ENCODE data around the gene NWD2. TPM values are rescaled to one million over a fixed set of nuclear protein-coding genes. Genes with fewer than 3 reads are reported as not detected.

NWD2 gene
- total RNA-seq, 2 experiments from 2014 or later = not detected

DNA sequence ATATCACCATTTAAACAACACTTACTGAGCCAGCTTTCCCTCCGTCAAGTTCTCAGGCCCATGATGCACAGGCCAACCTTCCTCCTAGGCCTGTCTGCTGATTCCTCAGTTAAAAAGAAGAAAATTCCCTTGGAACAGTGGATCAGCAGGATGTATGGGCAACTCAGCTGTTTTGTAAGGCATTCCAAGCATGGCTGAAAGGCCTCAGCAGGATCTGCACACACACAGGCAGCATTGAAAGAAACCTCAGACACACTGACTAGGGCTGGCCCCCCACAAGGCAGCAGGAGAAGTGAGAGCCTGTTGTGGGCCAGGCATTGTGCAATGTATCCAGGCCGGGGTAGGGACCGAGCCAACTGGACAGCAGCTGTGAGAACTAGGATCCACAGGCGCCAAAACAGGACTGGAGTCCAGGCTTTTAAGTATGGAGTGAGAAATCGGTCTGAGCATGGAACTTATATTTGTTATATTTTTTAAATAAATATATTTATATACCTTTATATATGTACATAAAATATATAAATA is 171.4 kb downstream of the NWD2 start:
- Histone ChIP-seq H3K27ac (ENCODE audit: low read depth in 1 of 2, low read length in 2 of 2) (no peak overlapping the region), H3K9me3 (ENCODE audit: control insufficient read depth in 1 of 2, insufficient read depth in 1 of 2, low read length in 2 of 2) (peaks cover 0 to 7% of the 10 kb centered on the region in 2 experiments), H3K4me3 (ENCODE audit: low read length) (no peak overlapping the region), H3K27me3 (ENCODE audit: control insufficient read depth in 1 of 2, insufficient read depth in 2 of 2, low read length in 2 of 2) (no peaks in the 10 kb centered on the region), H3K4me1 (ENCODE audit: insufficient read depth, low read length) (no peaks in the 10 kb centered on the region), H3K36me3 (ENCODE audit: insufficient read depth, low read length) (no peaks in the 10 kb centered on the region)
- no peaks in the 10 kb centered on the region for H3K4me1 Mint-ChIP-seq (ENCODE audit: low read depth)
- TF ChIP-seq, protein P1, sequence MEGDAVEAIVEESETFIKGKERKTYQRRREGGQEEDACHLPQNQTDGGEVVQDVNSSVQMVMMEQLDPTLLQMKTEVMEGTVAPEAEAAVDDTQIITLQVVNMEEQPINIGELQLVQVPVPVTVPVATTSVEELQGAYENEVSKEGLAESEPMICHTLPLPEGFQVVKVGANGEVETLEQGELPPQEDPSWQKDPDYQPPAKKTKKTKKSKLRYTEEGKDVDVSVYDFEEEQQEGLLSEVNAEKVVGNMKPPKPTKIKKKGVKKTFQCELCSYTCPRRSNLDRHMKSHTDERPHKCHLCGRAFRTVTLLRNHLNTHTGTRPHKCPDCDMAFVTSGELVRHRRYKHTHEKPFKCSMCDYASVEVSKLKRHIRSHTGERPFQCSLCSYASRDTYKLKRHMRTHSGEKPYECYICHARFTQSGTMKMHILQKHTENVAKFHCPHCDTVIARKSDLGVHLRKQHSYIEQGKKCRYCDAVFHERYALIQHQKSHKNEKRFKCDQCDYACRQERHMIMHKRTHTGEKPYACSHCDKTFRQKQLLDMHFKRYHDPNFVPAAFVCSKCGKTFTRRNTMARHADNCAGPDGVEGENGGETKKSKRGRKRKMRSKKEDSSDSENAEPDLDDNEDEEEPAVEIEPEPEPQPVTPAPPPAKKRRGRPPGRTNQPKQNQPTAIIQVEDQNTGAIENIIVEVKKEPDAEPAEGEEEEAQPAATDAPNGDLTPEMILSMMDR (IDR thresholded peaks at IDR 0.05) = no peak
- peaks cover 3% of the 10 kb centered on the region for H3K9me3 Mint-ChIP-seq
- ChIA-PET POLR2A (no interaction called here), CTCF (no interaction called here)
- ATAC-seq (ENCODE audit: poor library complexity) (no peak), DNase-seq (no peak)
- no peak overlapping the region for H3K4me3 Mint-ChIP-seq
- no peak overlapping the region for H3K27ac Mint-ChIP-seq
- intact Hi-C loops (cut with DNase I, micrococcal nuclease) = no loop called here
- peaks cover 15% of the 10 kb centered on the region for H3K27me3 Mint-ChIP-seq
- H3K36me3 Mint-ChIP-seq (ENCODE audit: low read depth) = no peaks in the 10 kb centered on the region

DNA sequence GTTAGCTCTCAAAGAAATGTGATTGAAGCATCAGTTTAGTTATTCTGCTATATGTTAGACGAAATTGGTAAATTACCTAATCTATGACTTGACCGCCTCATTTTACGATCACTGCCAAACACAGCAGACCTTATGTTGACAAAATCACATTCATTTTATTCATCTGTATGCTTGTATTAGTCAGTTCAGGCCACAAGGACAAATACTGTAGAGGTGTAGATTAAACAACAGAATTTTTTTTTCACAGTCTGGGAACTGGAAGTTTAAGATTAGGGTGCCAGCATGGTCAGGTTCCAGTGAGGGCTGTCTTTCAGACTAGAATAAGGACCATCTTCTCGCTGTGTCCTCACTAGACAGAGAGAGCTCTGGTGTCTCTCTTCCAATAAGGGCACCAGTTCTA is 177.1 kb downstream of the NWD2 start:
- H3K27ac ChIP-seq (ENCODE audit: low read depth in 1 of 2, low read length in 2 of 2) = no peak overlapping the region
- peaks cover 3% of the 10 kb centered on the region for H3K9me3 Mint-ChIP-seq
- H3K27ac Mint-ChIP-seq = no peak overlapping the region
- no peaks in the 10 kb centered on the region for H3K4me1 Mint-ChIP-seq (ENCODE audit: low read depth)
- ATAC-seq (ENCODE audit: poor library complexity) (no peak), DNase-seq (no peak)
- POLR2A ChIA-PET = no interaction called here
- H3K36me3 Mint-ChIP-seq (ENCODE audit: low read depth) = no peaks in the 10 kb centered on the region
- H3K4me3 Mint-ChIP-seq = no peak overlapping the region
- no peaks in the 10 kb centered on the region for H3K36me3 ChIP-seq (ENCODE audit: insufficient read depth, low read length)
- H3K4me3 ChIP-seq (ENCODE audit: low read length) = no peak overlapping the region
- intact Hi-C loops (cut with DNase I, micrococcal nuclease) = no loop called here
- CTCF ChIA-PET = interaction anchor here (1.0 to 1.6 kb wide), 2 partner anchors 10 to 38 kb away, joined by 3 to 4 read pairs; no protein-coding TSS in a partner anchor
- no peaks in the 10 kb centered on the region for H3K9me3 ChIP-seq (ENCODE audit: control insufficient read depth in 1 of 2, insufficient read depth in 1 of 2, low read length in 2 of 2)
- no peaks in the 10 kb centered on the region for H3K4me1 ChIP-seq (ENCODE audit: insufficient read depth, low read length)
- TF ChIP-seq, protein P1 (IDR thresholded peaks at IDR 0.05) = no peak
- H3K27me3 Mint-ChIP-seq = peaks cover 28% of the 10 kb centered on the region
- H3K27me3 ChIP-seq (ENCODE audit: control insufficient read depth in 1 of 2, insufficient read depth in 2 of 2, low read length in 2 of 2) = peaks cover 0 to 1% of the 10 kb centered on the region in 2 experiments

DNA sequence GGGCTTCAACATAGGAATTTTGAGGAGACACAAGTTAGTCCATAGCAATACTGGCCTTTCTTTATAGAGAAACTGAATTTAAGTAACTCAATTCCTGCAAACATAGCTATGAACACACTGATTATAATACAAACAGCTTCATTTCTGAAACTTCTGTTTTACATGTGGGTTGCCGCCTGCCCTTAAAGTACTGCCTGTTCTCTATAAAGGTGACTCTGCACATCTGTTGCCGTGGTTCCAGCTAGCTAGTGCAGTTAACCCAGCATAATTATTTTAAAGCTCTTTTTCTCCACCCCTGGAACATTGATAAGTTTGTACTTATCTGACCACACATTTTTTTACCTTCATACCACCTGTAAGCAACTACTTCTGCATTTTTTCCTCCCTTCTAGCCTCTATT is 177.6 kb downstream of the NWD2 start:
- no peaks in the 10 kb centered on the region for H3K4me1 ChIP-seq (ENCODE audit: insufficient read depth, low read length)
- peaks cover 3% of the 10 kb centered on the region for H3K9me3 Mint-ChIP-seq
- intact Hi-C loops (cut with DNase I, micrococcal nuclease) = no loop called here
- H3K27ac ChIP-seq (ENCODE audit: low read depth in 1 of 2, low read length in 2 of 2) = no peak overlapping the region
- H3K36me3 ChIP-seq (ENCODE audit: insufficient read depth, low read length) = no peaks in the 10 kb centered on the region
- no peak overlapping the region for H3K4me3 ChIP-seq (ENCODE audit: low read length)
- no peak overlapping the region for H3K4me3 Mint-ChIP-seq
- no peaks in the 10 kb centered on the region for H3K4me1 Mint-ChIP-seq (ENCODE audit: low read depth)
- TF ChIP-seq, protein P1 (IDR thresholded peaks at IDR 0.05) = no peak
- no peaks in the 10 kb centered on the region for H3K9me3 ChIP-seq (ENCODE audit: control insufficient read depth in 1 of 2, insufficient read depth in 1 of 2, low read length in 2 of 2)
- peaks cover 0 to 6% of the 10 kb centered on the region in 2 experiments for H3K27me3 ChIP-seq (ENCODE audit: control insufficient read depth in 1 of 2, insufficient read depth in 2 of 2, low read length in 2 of 2)
- H3K27ac Mint-ChIP-seq = no peak overlapping the region
- ChIA-PET POLR2A (no interaction called here), CTCF (interaction anchor here (1.0 to 1.6 kb wide), 2 partner anchors 9 to 37 kb away, joined by 3 to 4 read pairs; no protein-coding TSS in a partner anchor)
- peaks cover 32% of the 10 kb centered on the region for H3K27me3 Mint-ChIP-seq
- no peak for DNase-seq
- ATAC-seq (ENCODE audit: poor library complexity) = no peak
- no peaks in the 10 kb centered on the region for H3K36me3 Mint-ChIP-seq (ENCODE audit: low read depth)

Measured in CD4-positive, alpha-beta T cell (primary cell).